Measurements from ENCODE around the gene SH2D6. TPM values are rescaled to one million over a fixed set of nuclear protein-coding genes. Genes with fewer than 3 reads are reported as not detected.
"Not testable (repeated sequence)": the region's sequence is repeated elsewhere in the genome, so short reads cannot be mapped to it uniquely, and the experiment has no call there.

The SH2D6 gene
- total RNA-seq, 2 donors from 2014 or later = 0.66 to 1.3 TPM

GRCh38 chr2:85476624-85477023, 58.1 kb downstream of the SH2D6 start:
- Mint-ChIP-seq H3K4me3 (no peak overlapping the region), H3K36me3 (ENCODE audit: low read depth) (no peaks in the 10 kb centered on the region), H3K27me3 (no peaks in the 10 kb centered on the region), H3K9me3 (no peaks in the 10 kb centered on the region), H3K4me1 (no peaks in the 10 kb centered on the region), H3K27ac (no peak overlapping the region)
- ATAC-seq (replicated peaks) = no peak

- no peaks in the 10 kb centered on the region for H3K4me1 Mint-ChIP-seq
- ATAC-seq (replicated peaks) = no peak
- H3K36me3 Mint-ChIP-seq (ENCODE audit: low read depth) = no peaks in the 10 kb centered on the region
- H3K4me3 Mint-ChIP-seq = no peak overlapping the region
- H3K27ac Mint-ChIP-seq = no peak overlapping the region
- H3K27me3 Mint-ChIP-seq = no peaks in the 10 kb centered on the region
- H3K9me3 Mint-ChIP-seq = no peaks in the 10 kb centered on the region
These were observed 59.4 kb downstream of the SH2D6 start for GRCh38 chr2:85477884-85478283.

- H3K4me3 Mint-ChIP-seq = no peak overlapping the region
- ATAC-seq (replicated peaks) = no peak
- no peaks in the 10 kb centered on the region for H3K4me1 Mint-ChIP-seq
- no peaks in the 10 kb centered on the region for H3K27me3 Mint-ChIP-seq
- H3K27ac Mint-ChIP-seq = no peak overlapping the region
- H3K36me3 Mint-ChIP-seq (ENCODE audit: low read depth) = no peaks in the 10 kb centered on the region
- H3K9me3 Mint-ChIP-seq = no peaks in the 10 kb centered on the region
These were observed 63.6 kb downstream of the SH2D6 start for GRCh38 chr2:85481818-85482777.

GRCh38 chr2:85484615-85485014, 66.1 kb downstream of the SH2D6 start:
- H3K9me3 Mint-ChIP-seq; ATAC-seq (replicated peaks): not testable (repeated sequence)

GRCh38 chr2:85485815-85486214, 67.3 kb downstream of the SH2D6 start:
- no peak overlapping the region for H3K27ac Mint-ChIP-seq
- H3K27me3 Mint-ChIP-seq = no peaks in the 10 kb centered on the region
- no peak overlapping the region for H3K4me3 Mint-ChIP-seq
- ATAC-seq (replicated peaks) = no peak
- no peaks in the 10 kb centered on the region for H3K9me3 Mint-ChIP-seq
- H3K36me3 Mint-ChIP-seq (ENCODE audit: low read depth) = no peaks in the 10 kb centered on the region
- H3K4me1 Mint-ChIP-seq = no peaks in the 10 kb centered on the region

More at GRCh38 chr2:85484615-85485014, 66.1 kb downstream of the SH2D6 start:
- H3K4me3 Mint-ChIP-seq; H3K27me3 Mint-ChIP-seq; H3K4me1 Mint-ChIP-seq; H3K36me3 Mint-ChIP-seq (ENCODE audit: low read depth); H3K27ac Mint-ChIP-seq: not testable (repeated sequence)

Other genes starting within 250 kb of the SH2D6 start
- gene TGOLN2, start 90.7 kb upstream of the SH2D6 start, total RNA-seq = 100 to 1,000 TPM; 109 to 139 TPM
- gene RETSAT, start 64.2 kb upstream of the SH2D6 start, total RNA-seq = 10 to 100 TPM; 28.4 to 34.5 TPM
- gene ELMOD3, start 63.9 kb upstream of the SH2D6 start, total RNA-seq = 10 to 100 TPM; 13.4 to 17.5 TPM
- 10 to 100 TPM; 27.8 to 46.2 TPM for gene CAPG, start 8.3 kb upstream of the SH2D6 start, total RNA-seq
- gene MAT2A, start 120.5 kb downstream of the SH2D6 start, total RNA-seq = 100 to 1,000 TPM; 214 to 308 TPM
- 10 to 100 TPM; 21.3 to 21.7 TPM for gene GGCX, start 142.8 kb downstream of the SH2D6 start, total RNA-seq
- gene VAMP8, start 158.9 kb downstream of the SH2D6 start, total RNA-seq = 100 to 1,000 TPM; 103 to 124 TPM
- gene VAMP5, start 165.7 kb downstream of the SH2D6 start, total RNA-seq = 10 to 100 TPM; 36.8 to 51.2 TPM
- 100 to 1,000 TPM; 116 to 156 TPM for gene RNF181, start 177.0 kb downstream of the SH2D6 start, total RNA-seq
- 1 to 10 TPM; 3.3 to 3.7 TPM for gene TMEM150A, start 184.0 kb downstream of the SH2D6 start, total RNA-seq
- 10 to 100 TPM; 21.6 to 32.5 TPM for gene C2orf68, start 193.4 kb downstream of the SH2D6 start, total RNA-seq
- 10 to 100 TPM; 48.8 to 79.2 TPM for gene USP39, start 197.5 kb downstream of the SH2D6 start, total RNA-seq
- gene SFTPB, start 249.5 kb downstream of the SH2D6 start, total RNA-seq = not detected